K562 (cell line): ENCODE results near the gene CLDN7. TPM values are rescaled to one million over a fixed set of nuclear protein-coding genes. Genes with fewer than 3 reads are reported as not detected.

Source experiments
- BRCA1 ChIP-seq, 2 experiments: fragments of 450-650 bp in 1 of 2; sonication (generic) in 1 of 2; formaldehyde crosslinking in 1 of 2; IDR thresholded peaks; 2 replicates each; pipeline versions ENCODE4 v1.5.0 to v1.6.1; 2017 to 2020; ENCODE audit warnings: mild to moderate bottlenecking in 1 of 2, missing genetic modification reagents in 1 of 2
- GTF2E2 ChIP-seq: fragments of 200-800 bp; sonication (Bioruptor generic); IDR thresholded peaks from 2 replicates; pipeline ENCODE4 v1.6.1; 2016; ENCODE audit warnings: missing genetic modification characterization, missing compliant biosample characterization
- MITF ChIP-seq: IDR thresholded peaks from 2 replicates; pipeline ENCODE4 v1.6.1; 2014; ENCODE audit warnings: antibody characterized with exemption
- NONO ChIP-seq, 2 experiments: fragments of 200-400 bp in 1 of 2; fragments of 450-650 bp in 1 of 2; formaldehyde crosslinking in 1 of 2; IDR thresholded peaks; 2 replicates each; pipeline ENCODE4 v1.6.1; 2017; ENCODE audit warnings: low read depth in 2 of 2, mild to moderate bottlenecking in 2 of 2, moderate library complexity in 2 of 2, low read length in 1 of 2
- PRDM10 ChIP-seq: fragments of 450-650 bp; IDR thresholded peaks from 2 replicates; pipeline ENCODE4 v1.6.1; 2018; ENCODE audit not compliant: partially characterized antibody
- PTTG1 ChIP-seq: fragments of 450-650 bp; IDR thresholded peaks from 2 replicates; pipeline ENCODE4 v1.6.1; 2016; ENCODE audit warnings: low read depth, mild to moderate bottlenecking, missing genetic modification characterization, missing compliant biosample characterization
- RBFOX2 ChIP-seq: fragments of 200-400 bp; formaldehyde crosslinking; IDR thresholded peaks from 2 replicates; pipeline ENCODE4 v1.6.1; 2017; ENCODE audit warnings: low read depth, mild to moderate bottlenecking, low read length, moderate library complexity
- SMARCE1 ChIP-seq: fragments of 450-650 bp; IDR thresholded peaks from 2 replicates; pipeline ENCODE4 v1.7.1; 2016; ENCODE audit warnings: mild to moderate bottlenecking
- SREBF1 ChIP-seq: fragments of 150-350 bp; IDR thresholded peaks from 2 replicates; pipeline ENCODE4 v1.6.1; 2014; ENCODE audit warnings: antibody characterized with exemption, low read depth, low read length, borderline replicate concordance
- SRSF9 ChIP-seq: fragments of 200-400 bp; formaldehyde crosslinking; IDR thresholded peaks from 2 replicates; pipeline ENCODE4 v1.6.1; 2017; ENCODE audit warnings: low read depth, low read length, borderline replicate concordance
- TGIF2 ChIP-seq: sonication (generic); formaldehyde crosslinking; IDR thresholded peaks from 2 replicates; pipeline ENCODE4 v1.8.1; 2022; ENCODE audit warnings: mild to moderate bottlenecking, missing genetic modification reagents, moderate library complexity
- TRIM28 ChIP-seq: fragments of 450-650 bp; IDR thresholded peaks from 2 replicates; pipeline ENCODE4 v1.6.1; 2017
- ZNF318 ChIP-seq, 2 experiments: fragments of 450-650 bp; IDR thresholded peaks; 2 replicates each; pipeline ENCODE4 v1.6.1; 2016; ENCODE audit warnings: mild to moderate bottlenecking in 2 of 2, borderline replicate concordance in 1 of 2, low read depth in 1 of 2, moderate library complexity in 1 of 2
- polyA plus RNA-seq, 8 experiments: library from polyadenylated mRNA; depleted of rRNA in 4 of 8; stranded (reverse) in 5 of 8; unstranded in 3 of 8; fragments of >200 nt; fragmentation: Nextera tagmentation in 2 of 8; fragmentation: Illumina TruSeq in 1 of 8; extraction: Ambion mirVana in 2 of 8; extraction: Trizol in 1 of 8; gene quantifications; 2 replicates each; pipeline versions ENCODE4 v1.2.1 to v1.2.3, GENCODE V29; 2011 to 2014; ENCODE audit warnings: inconsistent platforms in 1 of 8, missing spikeins in 1 of 8
- total RNA-seq, 7 experiments: library from RNA; depleted of rRNA in 6 of 7; stranded (reverse); fragments of >200 nt in 6 of 7; fragmentation: Illumina TruSeq in 2 of 7; extraction: Trizol in 2 of 7; gene quantifications; 2 replicates each; pipeline versions ENCODE4 v1.2.1 to v1.2.3, GENCODE V29; 2011 to 2021; ENCODE audit warnings: low replicate concordance in 1 of 7

The CLDN7 gene
- total and polyA plus RNA-seq, 9 of the 15 experiments (the other 6 are each of a cell fraction or from before 2014, with no cell fraction given): 2.2 to 14.5 (median 7.6) TPM

GRCh38 chr17:7234083-7234951 is 28.0 kb downstream of the CLDN7 start, which contains the start of gene DVL2 (continued):
- TF ChIP-seq MITF (peak; percentile 96), ZNF318 (IDR thresholded peaks at IDR 0.05; ENCODE audit: borderline replicate concordance in 1 of 2, low read depth in 1 of 2) (no peak), SREBF1 (peak; percentile 88; the same call in 1 of the 2 replicates), TGIF2 (CRISPR knock-in tag) (no peak), PRDM10 (peak; percentile 96), NONO (IDR thresholded peaks at IDR 0.05; ENCODE audit: low read depth in 2 of 2, low read length in 1 of 2) (no peak), BRCA1 (IDR thresholded peaks at IDR 0.05) (no peak), BRCA1 (CRISPR knock-in tag; IDR thresholded peaks at IDR 0.05) (no peak), TRIM28 (no peak), RBFOX2 (peak; percentile 84), GTF2E2 (tag) (no peak), SMARCE1 (no peak), PTTG1 (tag) (no peak), SRSF9 (no peak)
